Stimulated activated CD4-positive, alpha-beta T cell treated with anti-CD3 and anti-CD28 coated beads, Interleukin-15, amount 100 ng/mL, for 24 hours (primary cell): ENCODE results near the gene SCAMP5.
A peak's percentile ranks its signal among the peaks of the same experiment; 100 is the strongest.

ENCODE experiments used
- DNase-seq: peaks from one replicate; pipeline ENCODE4 v3.0.0-alpha.2; 2020

Gene SCAMP5

GRCh38 chr15:74977599-74977998 lies 17.8 kb upstream of the SCAMP5 start:
- peak; percentile 51 for DNase-seq

GRCh38 chr15:74978077-74978476 lies 17.3 kb upstream of the SCAMP5 start:
- no peak for DNase-seq

GRCh38 chr15:74978503-74978902 lies 16.9 kb upstream of the SCAMP5 start:
- DNase-seq: peak; percentile 63

GRCh38 chr15:74982183-74982582 lies 13.2 kb upstream of the SCAMP5 start:
- no peak for DNase-seq

- peak; percentile 72 for DNase-seq
Observed at GRCh38 chr15:74983725-74984231, 11.6 kb upstream of the SCAMP5 start.

- DNase-seq: peak; percentile 57
Observed at GRCh38 chr15:74988007-74988800, 7.2 kb upstream of the SCAMP5 start.

- no peak for DNase-seq
Observed at GRCh38 chr15:74989527-74989926, 5.8 kb upstream of the SCAMP5 start.

GRCh38 chr15:74992619-74993018 lies 2.7 kb upstream of the SCAMP5 start:
- DNase-seq: no peak

- DNase-seq: no peak
Observed at GRCh38 chr15:74994236-74994635, 1.1 kb upstream of the SCAMP5 start.

GRCh38 chr15:74994685-74995084 lies 678 bp upstream of the SCAMP5 start:
- DNase-seq: no peak

GRCh38 chr15:74995779-74996765 lies 709 bp downstream of the SCAMP5 start:
- peak; percentile 7 for DNase-seq

- no peak for DNase-seq
Observed at GRCh38 chr15:74997141-74997540, 1.8 kb downstream of the SCAMP5 start.

- no peak for DNase-seq
Observed at GRCh38 chr15:74997543-74997942, 2.2 kb downstream of the SCAMP5 start.

- DNase-seq: no peak
Observed at GRCh38 chr15:75001310-75001709, 5.9 kb downstream of the SCAMP5 start.

- DNase-seq: no peak
Observed at GRCh38 chr15:75002398-75002797, 7.0 kb downstream of the SCAMP5 start.

- DNase-seq: no peak
Observed at GRCh38 chr15:75007216-75007615, 11.9 kb downstream of the SCAMP5 start.

- no peak for DNase-seq
Observed at GRCh38 chr15:75008221-75008625, 12.9 kb downstream of the SCAMP5 start.

- no peak for DNase-seq
Observed at GRCh38 chr15:75008629-75009326, 13.4 kb downstream of the SCAMP5 start.

- no peak for DNase-seq
Observed at GRCh38 chr15:75016431-75016830, 21.1 kb downstream of the SCAMP5 start.

- no peak for DNase-seq
Observed at GRCh38 chr15:75019916-75020315, 24.6 kb downstream of the SCAMP5 start.

- no peak for DNase-seq
Observed at GRCh38 chr15:75021341-75021740, 26.0 kb downstream of the SCAMP5 start.

GRCh38 chr15:75022783-75023180 lies 27.4 kb downstream of the SCAMP5 start:
- no peak for DNase-seq
